GM21423 (cell line): ENCODE data around the gene PPM1F.
"Not testable (repeated sequence)": the region's sequence is repeated elsewhere in the genome, so short reads cannot be mapped to it uniquely, and the experiment has no call there.

Source experiments
- ATAC-seq: cut with Tn5 transposase; IDR thresholded peaks from one replicate; pipeline ENCODE4 v1.9.1; 2021; ENCODE audit warnings: mild to moderate bottlenecking, moderate library complexity; ENCODE audit not compliant: unreplicated experiment

PPM1F gene

GRCh38 chr22:21921729-21922128, 30.9 kb downstream of the PPM1F start:
- no peak for ATAC-seq

GRCh38 chr22:21921184-21921721, 31.4 kb downstream of the PPM1F start:
- ATAC-seq = no peak

GRCh38 chr22:21920341-21921183, 32.1 kb downstream of the PPM1F start:
- ATAC-seq = no peak

GRCh38 chr22:21919526-21920307, 32.9 kb downstream of the PPM1F start:
- no peak for ATAC-seq

DNA sequence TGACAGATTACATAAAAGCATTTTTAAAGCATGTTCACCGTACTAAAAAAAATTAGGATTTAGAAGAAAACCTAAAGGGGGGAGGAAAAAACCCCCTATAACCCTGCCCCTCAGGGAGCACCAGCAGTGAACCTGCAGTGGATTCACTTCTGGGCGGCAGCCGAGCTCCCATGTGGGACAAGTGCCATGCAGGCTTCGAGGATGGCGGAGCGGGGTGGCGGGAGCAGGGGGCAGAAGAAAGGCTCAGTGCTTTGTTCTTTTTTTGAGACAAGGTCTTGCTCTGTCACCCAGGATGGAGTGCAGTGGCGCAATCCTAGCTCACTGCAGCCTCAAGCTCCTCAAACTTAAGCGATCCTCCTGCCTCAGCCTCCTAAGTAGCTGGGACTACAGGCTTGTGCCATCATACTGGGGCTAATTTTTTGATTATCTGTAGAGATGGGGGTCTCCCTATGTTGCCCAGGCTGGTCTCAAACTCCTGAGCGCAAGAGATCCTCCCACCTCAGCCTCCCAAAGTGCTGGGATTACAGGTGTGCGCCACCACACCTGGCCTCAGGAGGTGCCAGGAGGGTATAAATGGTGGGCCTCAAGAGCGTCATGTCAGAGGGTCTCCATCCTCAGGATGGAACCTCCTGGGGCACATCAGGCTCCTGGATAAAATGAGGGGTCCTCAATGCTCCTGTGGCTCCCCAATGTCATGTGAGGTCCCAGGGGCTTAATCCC, 34.0 kb downstream of the PPM1F start:
- no peak for ATAC-seq

DNA sequence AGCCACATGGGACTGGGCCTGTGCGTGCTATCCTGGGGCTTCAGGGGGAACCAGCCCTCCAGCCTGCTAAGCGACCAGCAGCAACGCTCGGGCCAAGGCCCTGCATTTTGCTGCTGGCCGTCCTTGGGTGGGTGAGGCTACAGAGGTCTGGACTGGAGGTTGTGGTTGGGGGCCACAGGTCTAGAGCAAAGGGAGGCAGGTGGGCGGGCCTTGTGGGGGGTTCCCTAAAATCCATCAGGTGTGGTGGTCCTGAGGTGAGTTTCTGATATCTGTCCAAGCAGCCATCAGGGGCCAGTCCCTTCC, 34.7 kb downstream of the PPM1F start:
- no peak for ATAC-seq

- ATAC-seq = no peak
Observed at GRCh38 chr22:21917181-21917958, 35.3 kb downstream of the PPM1F start.

GRCh38 chr22:21916309-21916918, 36.2 kb downstream of the PPM1F start:
- no peak for ATAC-seq

DNA sequence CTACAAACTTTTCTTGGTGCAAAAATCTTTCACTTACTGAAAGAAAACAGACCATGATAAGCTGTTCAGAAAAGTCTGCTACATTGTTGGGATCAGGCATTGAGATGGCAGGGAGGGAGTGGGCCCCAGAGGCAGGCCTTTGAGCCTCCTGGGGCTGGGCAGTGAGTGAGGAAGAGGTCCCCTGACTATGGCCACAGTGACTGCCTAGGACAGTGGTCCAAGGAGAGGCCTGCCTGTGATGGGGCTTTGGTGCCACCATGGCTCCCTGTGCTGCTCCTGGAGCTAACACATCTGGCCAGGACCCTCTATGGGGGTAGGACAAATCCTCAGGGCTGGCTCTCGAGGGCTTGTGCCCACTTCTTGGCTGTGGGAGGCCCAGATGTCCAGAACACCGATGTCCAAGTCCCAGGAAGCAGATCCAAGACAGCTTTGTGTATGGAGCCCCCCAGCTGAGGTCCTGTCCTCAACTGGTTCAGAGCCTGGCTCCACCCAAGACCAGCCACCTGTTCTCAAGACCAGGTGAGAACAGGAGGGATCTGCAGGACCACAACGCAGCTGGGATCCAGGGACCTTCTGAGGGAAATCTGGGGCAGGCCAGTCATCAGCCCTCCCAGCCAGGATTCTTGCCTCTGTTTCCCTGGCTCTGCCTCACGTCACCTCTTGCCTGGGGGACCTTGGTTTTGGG, 36.9 kb downstream of the PPM1F start:
- ATAC-seq = no peak

GRCh38 chr22:21914033-21914642, 38.5 kb downstream of the PPM1F start:
- ATAC-seq = not testable (repeated sequence)

- not testable (repeated sequence) for ATAC-seq
Observed at GRCh38 chr22:21910367-21910766, 42.3 kb downstream of the PPM1F start.

GRCh38 chr22:21909871-21910270, 42.8 kb downstream of the PPM1F start:
- no peak for ATAC-seq

- no peak for ATAC-seq
Observed at GRCh38 chr22:21907638-21908522, 44.8 kb downstream of the PPM1F start.

DNA sequence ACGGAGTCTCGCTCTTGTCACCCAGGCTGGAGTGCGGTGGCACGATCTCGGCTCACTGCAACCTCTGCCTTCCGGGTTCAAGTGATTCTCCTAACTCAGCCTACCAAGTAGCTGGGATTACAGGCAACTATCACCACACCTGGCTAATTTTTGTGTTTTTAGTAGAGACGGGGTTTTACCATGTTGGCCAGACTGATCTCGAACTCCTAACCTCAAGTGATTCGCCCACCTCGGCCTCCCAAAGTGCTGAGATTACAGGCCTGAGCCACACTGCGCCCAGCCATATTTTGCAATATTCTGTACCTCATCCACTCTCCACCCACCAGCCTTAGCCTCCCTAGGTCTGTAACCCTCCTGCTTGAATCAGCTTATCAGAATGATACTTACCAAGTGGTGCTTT, 47.4 kb downstream of the PPM1F start:
- not testable (repeated sequence) for ATAC-seq

DNA sequence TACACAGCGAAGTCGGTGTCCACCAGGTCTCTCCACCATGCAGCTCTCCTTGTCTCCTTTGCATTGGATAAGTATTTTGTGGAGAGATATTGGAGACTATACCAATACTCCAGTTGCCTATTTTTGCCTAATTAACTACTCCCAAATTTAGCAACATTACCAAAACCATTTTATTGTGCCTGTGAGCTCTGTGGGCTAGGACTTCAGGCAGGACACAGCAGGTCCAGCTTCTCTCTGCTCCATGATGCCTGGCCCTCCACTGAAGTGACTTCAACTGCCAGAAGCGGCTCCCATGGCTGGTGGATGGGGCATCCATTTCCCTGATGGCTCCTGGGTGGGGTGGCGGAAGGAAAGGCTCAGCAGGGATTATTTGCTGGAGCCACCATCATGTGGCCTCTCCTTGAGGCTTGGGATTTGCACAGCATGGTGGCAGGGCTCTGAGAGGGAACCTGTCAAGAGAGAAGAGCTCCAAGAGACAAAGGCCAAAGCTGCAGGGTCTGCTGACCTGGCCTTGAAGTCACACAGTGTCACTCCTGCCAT, 48.3 kb downstream of the PPM1F start:
- no peak for ATAC-seq

GRCh38 chr22:21903283-21903682, 49.4 kb downstream of the PPM1F start:
- ATAC-seq = no peak

DNA sequence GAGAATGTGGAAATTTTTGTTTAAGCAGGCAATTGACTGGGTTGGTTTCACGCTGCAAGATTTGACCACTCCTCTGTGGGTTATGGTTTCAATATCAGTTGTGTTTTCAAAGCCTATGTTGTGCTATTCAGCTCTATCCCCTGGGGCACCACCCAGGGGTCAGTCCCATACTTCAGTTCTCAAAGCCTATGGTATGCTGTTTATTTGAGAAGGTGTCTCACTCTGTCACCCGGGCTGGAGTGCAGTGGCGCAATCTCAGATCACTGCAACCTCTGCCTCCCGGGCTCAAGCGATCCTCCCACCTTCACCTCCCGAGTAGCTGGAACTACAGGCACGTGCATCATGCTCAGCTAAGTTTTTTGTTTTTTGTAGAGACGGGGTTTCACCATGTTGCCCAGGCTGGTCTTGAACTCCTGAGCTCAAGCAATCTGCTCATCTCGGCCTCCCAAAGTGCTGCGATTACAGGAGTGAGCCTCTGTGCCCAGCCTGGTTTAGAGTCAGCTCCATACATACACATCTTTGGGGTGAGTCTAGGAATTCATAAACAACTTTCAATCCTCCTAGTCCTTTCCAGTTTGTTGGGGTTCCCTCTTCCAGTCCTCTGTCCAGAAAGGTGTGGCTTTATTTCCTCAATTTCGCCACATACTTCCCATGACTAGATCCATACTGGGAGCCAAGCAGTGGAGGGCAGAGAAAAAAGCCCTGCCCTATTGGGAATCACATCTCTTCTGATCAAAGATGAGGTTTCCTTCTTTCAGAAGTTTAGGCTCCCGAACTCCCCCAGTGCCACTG, 50.2 kb downstream of the PPM1F start:
- no peak for ATAC-seq
